Kidney epithelial cell (primary cell): ENCODE results near the gene CDH26. TPM values are rescaled to one million over a fixed set of nuclear protein-coding genes. Genes with fewer than 3 reads are reported as not detected.

ENCODE experiments used
- DNase-seq: peaks from one replicate; pipeline ENCODE4 v3.0.0-alpha.2; 2010; ENCODE audit warnings: low read depth
- H3K27me3 ChIP-seq: 2 replicates; pipeline ENCODE4 v1.6.0; 2011; ENCODE audit warnings: low read length; ENCODE audit not compliant: control insufficient read depth, insufficient read depth
- H3K36me3 ChIP-seq: 2 replicates; pipeline ENCODE4 v1.5.1; 2011; ENCODE audit warnings: low read length; ENCODE audit not compliant: control insufficient read depth, insufficient read depth
- H3K4me3 ChIP-seq: 2 replicates; pipeline ENCODE4 v1.5.1; 2011; ENCODE audit warnings: low read depth, mild to moderate bottlenecking, control low read depth, low read length
- total RNA-seq: library from RNA; depleted of rRNA; stranded (reverse); fragments of >200 nt; gene quantifications from 2 replicates; pipeline ENCODE4 v1.2.3, GENCODE V29; 2015
- TF ChIP-seq, protein P1 (sequence below): IDR thresholded peaks from 2 replicates; pipeline ENCODE4 v1.5.1; 2011; ENCODE audit warnings: mild to moderate bottlenecking, moderate library complexity, low read length, control low read depth, inconsistent platforms; ENCODE audit not compliant: insufficient read depth, poor library complexity, severe bottlenecking

Gene CDH26
- total RNA-seq, 1 donor from 2014 or later = 0.29 TPM

DNA sequence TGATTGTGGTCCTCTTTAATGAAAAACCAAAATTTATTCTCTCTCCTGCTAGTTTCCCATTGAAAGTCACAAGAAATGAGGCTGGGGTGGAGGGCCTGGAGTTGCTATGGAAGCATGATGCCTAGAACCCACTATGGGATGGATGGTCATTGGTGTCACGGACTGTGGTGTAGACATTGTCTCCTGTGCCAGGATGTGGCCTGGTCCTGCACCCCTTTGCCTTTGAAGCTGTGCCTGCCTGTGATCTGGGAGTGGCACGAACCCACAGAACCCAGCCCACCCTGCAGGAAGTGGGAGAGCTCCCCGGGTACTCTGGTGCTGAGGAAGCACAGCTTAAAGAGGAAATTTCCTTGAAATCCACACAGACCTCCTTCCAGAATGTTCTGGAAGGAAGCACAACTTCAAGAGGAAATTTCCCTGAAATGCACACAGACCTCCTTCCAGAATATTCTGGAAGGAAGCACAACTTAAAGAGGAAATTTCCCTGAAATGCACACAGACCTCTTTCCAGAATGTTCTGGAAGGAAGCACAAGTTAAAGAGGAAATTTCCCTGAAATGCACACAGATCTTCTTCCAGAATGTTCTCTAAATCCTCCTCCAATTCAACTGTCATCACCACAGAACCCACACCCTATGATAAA, 105.6 kb downstream of the CDH26 start:
- no peak for DNase-seq
- no peaks in the 10 kb centered on the region for H3K27me3 ChIP-seq
- TF ChIP-seq, protein P1, sequence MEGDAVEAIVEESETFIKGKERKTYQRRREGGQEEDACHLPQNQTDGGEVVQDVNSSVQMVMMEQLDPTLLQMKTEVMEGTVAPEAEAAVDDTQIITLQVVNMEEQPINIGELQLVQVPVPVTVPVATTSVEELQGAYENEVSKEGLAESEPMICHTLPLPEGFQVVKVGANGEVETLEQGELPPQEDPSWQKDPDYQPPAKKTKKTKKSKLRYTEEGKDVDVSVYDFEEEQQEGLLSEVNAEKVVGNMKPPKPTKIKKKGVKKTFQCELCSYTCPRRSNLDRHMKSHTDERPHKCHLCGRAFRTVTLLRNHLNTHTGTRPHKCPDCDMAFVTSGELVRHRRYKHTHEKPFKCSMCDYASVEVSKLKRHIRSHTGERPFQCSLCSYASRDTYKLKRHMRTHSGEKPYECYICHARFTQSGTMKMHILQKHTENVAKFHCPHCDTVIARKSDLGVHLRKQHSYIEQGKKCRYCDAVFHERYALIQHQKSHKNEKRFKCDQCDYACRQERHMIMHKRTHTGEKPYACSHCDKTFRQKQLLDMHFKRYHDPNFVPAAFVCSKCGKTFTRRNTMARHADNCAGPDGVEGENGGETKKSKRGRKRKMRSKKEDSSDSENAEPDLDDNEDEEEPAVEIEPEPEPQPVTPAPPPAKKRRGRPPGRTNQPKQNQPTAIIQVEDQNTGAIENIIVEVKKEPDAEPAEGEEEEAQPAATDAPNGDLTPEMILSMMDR = no peak
- H3K36me3 ChIP-seq = no peaks in the 10 kb centered on the region
- H3K4me3 ChIP-seq = no peak overlapping the region

Other genes starting within 250 kb of the CDH26 start
- 1.0 and 2.3 TPM in 2 replicates for gene SYCP2, start 24.8 kb upstream of the CDH26 start, total RNA-seq
- gene PPP1R3D, start 18.1 kb upstream of the CDH26 start, total RNA-seq = 5.5 and 6.8 TPM in 2 replicates
- 8.9 and 10.8 TPM in 2 replicates for gene FAM217B, start 18.0 kb upstream of the CDH26 start, total RNA-seq